AG09309 (cell line): ENCODE measurements around the gene EPHA5.
A peak's percentile ranks its signal among the peaks of the same experiment; 100 is the strongest.

Experiments used
- DNase-seq: peaks from one replicate; pipeline ENCODE4 v3.0.0-alpha.2; 2010; ENCODE audit warnings: low read depth
- H3K4me3 ChIP-seq: 2 replicates; pipeline ENCODE4 v1.5.1; 2011; ENCODE audit warnings: mild to moderate bottlenecking, low read depth, low read length, moderate library complexity; ENCODE audit not compliant: control insufficient read depth
- TF ChIP-seq, protein P1 (sequence below): IDR thresholded peaks from 2 replicates; pipeline ENCODE4 v1.5.1; 2011; ENCODE audit warnings: mild to moderate bottlenecking, low read depth, low read length, inconsistent platforms; ENCODE audit not compliant: insufficient read depth, control insufficient read depth; ENCODE audit errors: missing control alignments

Gene EPHA5

GRCh38 chr4:65670331-65671031 lies at the start of gene EPHA5:
EPHA5 (minus strand) TSS chr4:65670489; CDS start chr4:65669742, 747 bp downstream.
- TF ChIP-seq, protein P1, sequence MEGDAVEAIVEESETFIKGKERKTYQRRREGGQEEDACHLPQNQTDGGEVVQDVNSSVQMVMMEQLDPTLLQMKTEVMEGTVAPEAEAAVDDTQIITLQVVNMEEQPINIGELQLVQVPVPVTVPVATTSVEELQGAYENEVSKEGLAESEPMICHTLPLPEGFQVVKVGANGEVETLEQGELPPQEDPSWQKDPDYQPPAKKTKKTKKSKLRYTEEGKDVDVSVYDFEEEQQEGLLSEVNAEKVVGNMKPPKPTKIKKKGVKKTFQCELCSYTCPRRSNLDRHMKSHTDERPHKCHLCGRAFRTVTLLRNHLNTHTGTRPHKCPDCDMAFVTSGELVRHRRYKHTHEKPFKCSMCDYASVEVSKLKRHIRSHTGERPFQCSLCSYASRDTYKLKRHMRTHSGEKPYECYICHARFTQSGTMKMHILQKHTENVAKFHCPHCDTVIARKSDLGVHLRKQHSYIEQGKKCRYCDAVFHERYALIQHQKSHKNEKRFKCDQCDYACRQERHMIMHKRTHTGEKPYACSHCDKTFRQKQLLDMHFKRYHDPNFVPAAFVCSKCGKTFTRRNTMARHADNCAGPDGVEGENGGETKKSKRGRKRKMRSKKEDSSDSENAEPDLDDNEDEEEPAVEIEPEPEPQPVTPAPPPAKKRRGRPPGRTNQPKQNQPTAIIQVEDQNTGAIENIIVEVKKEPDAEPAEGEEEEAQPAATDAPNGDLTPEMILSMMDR, result peak; percentile 8
- H3K4me3 ChIP-seq, result peak within 1 kb of the TSS; percentile 56
- DNase-seq, result peak; percentile 5

DNA sequence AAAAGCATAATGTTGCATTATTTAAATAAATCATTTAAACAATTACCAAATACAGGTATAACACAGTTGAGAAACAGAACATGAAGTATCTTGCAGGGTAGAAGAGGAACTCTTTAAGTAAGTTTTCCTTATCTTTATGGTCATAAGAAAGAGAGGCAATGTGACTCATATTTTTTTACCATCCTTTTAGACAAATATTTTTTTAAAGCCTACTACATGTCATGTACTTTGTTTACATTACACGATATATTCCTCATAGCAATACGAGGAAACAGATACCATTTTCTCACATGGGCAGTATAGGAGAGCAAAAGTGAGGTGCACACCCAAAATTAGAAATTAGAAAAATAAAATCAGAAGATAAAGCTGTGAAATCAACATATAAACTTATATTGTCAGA lies 49.3 kb upstream of the EPHA5 start:
- TF ChIP-seq, protein P1, result no peak
- DNase-seq, result no peak
- H3K4me3 ChIP-seq, result no peak overlapping the region

- H3K4me3 ChIP-seq, result no peak overlapping the region
- TF ChIP-seq, protein P1, result no peak
- no peak for DNase-seq
These were observed 28.3 kb upstream of the EPHA5 start for GRCh38 chr4:65698631-65699030.

DNA sequence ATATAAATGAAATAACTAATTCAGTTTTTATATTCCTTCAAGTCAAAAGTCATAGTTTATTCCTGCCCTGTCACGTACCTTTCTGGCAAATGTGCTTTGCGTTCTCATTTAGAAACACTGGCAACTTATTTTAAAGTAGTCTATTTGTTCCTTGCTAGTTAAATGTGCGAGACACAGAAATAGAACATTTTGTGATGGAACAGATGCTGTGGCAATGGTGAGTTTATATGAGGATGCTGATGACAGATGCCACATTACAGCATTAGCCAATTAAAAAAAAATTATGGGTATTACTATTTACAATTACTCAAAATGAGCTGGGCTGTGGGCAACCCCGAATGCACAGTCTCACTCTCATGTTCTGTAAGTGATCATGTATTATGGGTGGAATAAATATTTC lies 26.1 kb upstream of the EPHA5 start:
- DNase-seq, result no peak
- no peak overlapping the region for H3K4me3 ChIP-seq
- TF ChIP-seq, protein P1, result no peak

- TF ChIP-seq, protein P1, result no peak
- DNase-seq, result no peak
- H3K4me3 ChIP-seq, result no peak overlapping the region
These were observed 1.1 kb upstream of the EPHA5 start for GRCh38 chr4:65671372-65671771.

GRCh38 chr4:65670020-65670330 lies 314 bp downstream of the EPHA5 start:
- DNase-seq, result no peak
- H3K4me3 ChIP-seq, result peak overlapping the region; percentile 56
- TF ChIP-seq, protein P1, result no peak
